Measurements from ENCODE around the gene LAGE3. TPM values are rescaled to one million over a fixed set of nuclear protein-coding genes. Genes with fewer than 3 reads are reported as not detected.

Gene LAGE3
- total RNA-seq, result 10 to 100 TPM; 10.7 to 18.5 (median 13.9) TPM
- long read RNA-seq, donor 1, transcript LAGE3-201 (3 exons, 949 nt), result major isoform, 31 of 33 reads
- long read RNA-seq, donor 1, partial matches to known transcripts, result 0 of 33 reads
- long read RNA-seq, donor 1, other reads (novel, unspliced or antisense), result 2 of 33 reads
- long read RNA-seq, donor 2, transcript LAGE3-201 (3 exons, 949 nt), result major isoform, 22 of 24 reads
- long read RNA-seq, donor 2, partial matches to known transcripts, result 0 of 24 reads
- long read RNA-seq, donor 2, other reads (novel, unspliced or antisense), result 2 of 24 reads

- Histone ChIP-seq H3K4me3 (no peak within 1 kb of the TSS), H3K9me3 (no peaks in the 10 kb centered on the region), H3K36me3 (ENCODE audit: low read depth) (no peaks in the 10 kb centered on the region), H3K4me1 (ENCODE audit: low read depth) (no peaks in the 10 kb centered on the region)
- no peak for TF ChIP-seq CTCF (IDR thresholded peaks at IDR 0.05)
- DNase-seq (peak; percentile 94 to 97 (median 95)), ATAC-seq (peak; percentile 97)
- intact Hi-C loops (cut with DNase I, micrococcal nuclease), result no loop called here
These were observed at the start of gene LAGE3 for GRCh38 chrX:154478728-154479622. TSS of gene LAGE3 (minus strand) at chrX:154479281. CDS start at chrX:154478915, 366 bp downstream.

GRCh38 chrX:154526901-154527675 lies 48.0 kb upstream of the LAGE3 start:
- peaks cover 3% of the 10 kb centered on the region for H3K4me1 ChIP-seq (ENCODE audit: low read depth)
- DNase-seq (peak; percentile 81 to 87 (median 83)), ATAC-seq (peak; percentile 93)
- intact Hi-C loops (cut with DNase I, micrococcal nuclease), result no loop called here
- H3K36me3 ChIP-seq (ENCODE audit: low read depth), result no peaks in the 10 kb centered on the region
- no peak overlapping the region for H3K4me3 ChIP-seq
- TF ChIP-seq CTCF (IDR thresholded peaks at IDR 0.05), result peak; percentile 27
- no peaks in the 10 kb centered on the region for H3K9me3 ChIP-seq

GRCh38 chrX:154525606-154526490 lies 46.8 kb upstream of the LAGE3 start:
- peaks cover 3% of the 10 kb centered on the region for H3K4me1 ChIP-seq (ENCODE audit: low read depth)
- intact Hi-C loops (cut with DNase I, micrococcal nuclease), result no loop called here
- no peak overlapping the region for H3K4me3 ChIP-seq
- ATAC-seq (no peak), DNase-seq (no peak)
- H3K36me3 ChIP-seq (ENCODE audit: low read depth), result no peaks in the 10 kb centered on the region
- H3K9me3 ChIP-seq, result no peaks in the 10 kb centered on the region
- TF ChIP-seq CTCF (IDR thresholded peaks at IDR 0.05), result no peak

- DNase-seq (no peak), ATAC-seq (no peak)
- no peaks in the 10 kb centered on the region for H3K9me3 ChIP-seq
- H3K4me1 ChIP-seq (ENCODE audit: low read depth), result no peaks in the 10 kb centered on the region
- intact Hi-C loops (cut with DNase I, micrococcal nuclease), result no loop called here
- no peaks in the 10 kb centered on the region for H3K36me3 ChIP-seq (ENCODE audit: low read depth)
- no peak overlapping the region for H3K4me3 ChIP-seq
- no peak for TF ChIP-seq CTCF (IDR thresholded peaks at IDR 0.05)
These were observed 40.3 kb upstream of the LAGE3 start for GRCh38 chrX:154519389-154519788.
